ENCODE data around the gene CTNNA3. TPM values are rescaled to one million over a fixed set of nuclear protein-coding genes. Genes with fewer than 3 reads are reported as not detected.

CTNNA3 gene
- polyA plus RNA-seq, 2 donors = 0.08 to 0.10 TPM

- WGBS, 2 donors = 92 to 94% methylated on average over 4 of the region's 4 CpGs
These were observed 1792.4 kb downstream of the CTNNA3 start for GRCh38 chr10:65903620-65904019.

GRCh38 chr10:65900271-65900670, 1795.7 kb downstream of the CTNNA3 start:
- no peak overlapping the region for H3K4me3 ChIP-seq (ENCODE audit: low read depth in 1 of 2, low read length in 2 of 2)
- 89 to 90% methylated on average over 7 of the region's 7 CpGs for WGBS, 2 donors
- H3K27ac ChIP-seq (ENCODE audit: low read depth in 2 of 2, low read length in 1 of 2) = no peak overlapping the region
- H3K9me3 ChIP-seq (ENCODE audit: control insufficient read depth in 2 of 2, insufficient read depth in 1 of 2, low read depth in 1 of 2, low read length in 1 of 2) = no peaks in the 10 kb centered on the region
- H3K27me3 ChIP-seq (ENCODE audit: control insufficient read depth in 1 of 2, insufficient read depth in 2 of 2, low read length in 2 of 2) = no peaks in the 10 kb centered on the region
- H3K4me1 ChIP-seq (ENCODE audit: control insufficient read depth in 2 of 2, insufficient read depth in 2 of 2, low read length in 1 of 2) = no peaks in the 10 kb centered on the region
- no peaks in the 10 kb centered on the region for H3K36me3 ChIP-seq (ENCODE audit: control insufficient read depth in 2 of 2, insufficient read depth in 2 of 2, low read length in 1 of 2)

More at GRCh38 chr10:65903620-65904019, 1792.4 kb downstream of the CTNNA3 start:
- Histone ChIP-seq H3K27me3 (ENCODE audit: control insufficient read depth in 1 of 2, insufficient read depth in 2 of 2, low read length in 2 of 2) (no peaks in the 10 kb centered on the region), H3K9me3 (ENCODE audit: control insufficient read depth in 2 of 2, insufficient read depth in 1 of 2, low read depth in 1 of 2, low read length in 1 of 2) (no peaks in the 10 kb centered on the region), H3K4me1 (ENCODE audit: control insufficient read depth in 2 of 2, insufficient read depth in 2 of 2, low read length in 1 of 2) (no peaks in the 10 kb centered on the region), H3K27ac (ENCODE audit: low read depth in 2 of 2, low read length in 1 of 2) (no peak overlapping the region), H3K36me3 (ENCODE audit: control insufficient read depth in 2 of 2, insufficient read depth in 2 of 2, low read length in 1 of 2) (no peaks in the 10 kb centered on the region), H3K4me3 (ENCODE audit: low read depth in 1 of 2, low read length in 2 of 2) (no peak overlapping the region)

GRCh38 chr10:65898055-65898454, 1797.9 kb downstream of the CTNNA3 start:
- 72 to 73% methylated on average over 1 of the region's 1 CpG for WGBS, 2 donors
- Histone ChIP-seq H3K4me3 (ENCODE audit: low read depth in 1 of 2, low read length in 2 of 2) (no peak overlapping the region), H3K9me3 (ENCODE audit: control insufficient read depth in 2 of 2, insufficient read depth in 1 of 2, low read depth in 1 of 2, low read length in 1 of 2) (no peaks in the 10 kb centered on the region), H3K36me3 (ENCODE audit: control insufficient read depth in 2 of 2, insufficient read depth in 2 of 2, low read length in 1 of 2) (no peaks in the 10 kb centered on the region), H3K4me1 (ENCODE audit: control insufficient read depth in 2 of 2, insufficient read depth in 2 of 2, low read length in 1 of 2) (no peaks in the 10 kb centered on the region), H3K27ac (ENCODE audit: low read depth in 2 of 2, low read length in 1 of 2) (no peak overlapping the region), H3K27me3 (ENCODE audit: control insufficient read depth in 1 of 2, insufficient read depth in 2 of 2, low read length in 2 of 2) (no peaks in the 10 kb centered on the region)

- 76 to 81% methylated on average over 7 of the region's 7 CpGs for WGBS, 2 donors
- no peaks in the 10 kb centered on the region for H3K27me3 ChIP-seq (ENCODE audit: control insufficient read depth in 1 of 2, insufficient read depth in 2 of 2, low read length in 2 of 2)
- H3K36me3 ChIP-seq (ENCODE audit: control insufficient read depth in 2 of 2, insufficient read depth in 2 of 2, low read length in 1 of 2) = no peaks in the 10 kb centered on the region
- no peaks in the 10 kb centered on the region for H3K9me3 ChIP-seq (ENCODE audit: control insufficient read depth in 2 of 2, insufficient read depth in 1 of 2, low read depth in 1 of 2, low read length in 1 of 2)
- H3K4me1 ChIP-seq (ENCODE audit: control insufficient read depth in 2 of 2, insufficient read depth in 2 of 2, low read length in 1 of 2) = no peaks in the 10 kb centered on the region
- no peak overlapping the region for H3K27ac ChIP-seq (ENCODE audit: low read depth in 2 of 2, low read length in 1 of 2)
- H3K4me3 ChIP-seq (ENCODE audit: low read depth in 1 of 2, low read length in 2 of 2) = no peak overlapping the region
These were observed 1801.0 kb downstream of the CTNNA3 start for GRCh38 chr10:65894961-65895360.

GRCh38 chr10:65894379-65894778, 1801.6 kb downstream of the CTNNA3 start:
- Histone ChIP-seq H3K27me3 (ENCODE audit: control insufficient read depth in 1 of 2, insufficient read depth in 2 of 2, low read length in 2 of 2) (no peaks in the 10 kb centered on the region), H3K4me3 (ENCODE audit: low read depth in 1 of 2, low read length in 2 of 2) (no peak overlapping the region), H3K9me3 (ENCODE audit: control insufficient read depth in 2 of 2, insufficient read depth in 1 of 2, low read depth in 1 of 2, low read length in 1 of 2) (no peaks in the 10 kb centered on the region), H3K36me3 (ENCODE audit: control insufficient read depth in 2 of 2, insufficient read depth in 2 of 2, low read length in 1 of 2) (no peaks in the 10 kb centered on the region), H3K4me1 (ENCODE audit: control insufficient read depth in 2 of 2, insufficient read depth in 2 of 2, low read length in 1 of 2) (no peaks in the 10 kb centered on the region), H3K27ac (ENCODE audit: low read depth in 2 of 2, low read length in 1 of 2) (no peak overlapping the region)
- 81 to 82% methylated on average over 4 of the region's 4 CpGs for WGBS, 2 donors

- H3K27ac ChIP-seq (ENCODE audit: low read depth in 2 of 2, low read length in 1 of 2) = no peak overlapping the region
- no peak overlapping the region for H3K4me3 ChIP-seq (ENCODE audit: low read depth in 1 of 2, low read length in 2 of 2)
- H3K36me3 ChIP-seq (ENCODE audit: control insufficient read depth in 2 of 2, insufficient read depth in 2 of 2, low read length in 1 of 2) = no peaks in the 10 kb centered on the region
- peaks cover 0 to 2% of the 10 kb centered on the region in 2 donors for H3K9me3 ChIP-seq (ENCODE audit: control insufficient read depth in 2 of 2, insufficient read depth in 1 of 2, low read depth in 1 of 2, low read length in 1 of 2)
- no peaks in the 10 kb centered on the region for H3K4me1 ChIP-seq (ENCODE audit: control insufficient read depth in 2 of 2, insufficient read depth in 2 of 2, low read length in 1 of 2)
- no peaks in the 10 kb centered on the region for H3K27me3 ChIP-seq (ENCODE audit: control insufficient read depth in 1 of 2, insufficient read depth in 2 of 2, low read length in 2 of 2)
- 75 to 77% methylated on average over 3 of the region's 3 CpGs for WGBS, 2 donors
These were observed 1802.3 kb downstream of the CTNNA3 start for GRCh38 chr10:65893676-65894075.

- Histone ChIP-seq H3K4me1 (ENCODE audit: control insufficient read depth in 2 of 2, insufficient read depth in 2 of 2, low read length in 1 of 2) (no peaks in the 10 kb centered on the region), H3K36me3 (ENCODE audit: control insufficient read depth in 2 of 2, insufficient read depth in 2 of 2, low read length in 1 of 2) (no peaks in the 10 kb centered on the region)
- WGBS, 2 donors = 69 to 70% methylated on average over 3 of the region's 3 CpGs
These were observed 1803.7 kb downstream of the CTNNA3 start for GRCh38 chr10:65892284-65892683.

GRCh38 chr10:65891073-65891981, 1804.7 kb downstream of the CTNNA3 start:
- WGBS, 2 donors = 13 to 21% methylated on average over 3 of the region's 3 CpGs
- Histone ChIP-seq H3K4me1 (ENCODE audit: control insufficient read depth in 2 of 2, insufficient read depth in 2 of 2, low read length in 1 of 2) (no peaks in the 10 kb centered on the region), H3K27me3 (ENCODE audit: control insufficient read depth in 1 of 2, insufficient read depth in 2 of 2, low read length in 2 of 2) (no peaks in the 10 kb centered on the region), H3K9me3 (ENCODE audit: control insufficient read depth in 2 of 2, insufficient read depth in 1 of 2, low read depth in 1 of 2, low read length in 1 of 2) (peaks cover 0 to 8% of the 10 kb centered on the region in 2 donors), H3K27ac (ENCODE audit: low read depth in 2 of 2, low read length in 1 of 2) (no peak overlapping the region), H3K4me3 (ENCODE audit: low read depth in 1 of 2, low read length in 2 of 2) (no peak overlapping the region), H3K36me3 (ENCODE audit: control insufficient read depth in 2 of 2, insufficient read depth in 2 of 2, low read length in 1 of 2) (no peaks in the 10 kb centered on the region)

More at GRCh38 chr10:65892284-65892683, 1803.7 kb downstream of the CTNNA3 start:
- no peak overlapping the region for H3K4me3 ChIP-seq (ENCODE audit: low read depth in 1 of 2, low read length in 2 of 2)
- H3K27me3 ChIP-seq (ENCODE audit: control insufficient read depth in 1 of 2, insufficient read depth in 2 of 2, low read length in 2 of 2) = no peaks in the 10 kb centered on the region
- peaks cover 0 to 8% of the 10 kb centered on the region in 2 donors for H3K9me3 ChIP-seq (ENCODE audit: control insufficient read depth in 2 of 2, insufficient read depth in 1 of 2, low read depth in 1 of 2, low read length in 1 of 2)
- no peak overlapping the region for H3K27ac ChIP-seq (ENCODE audit: low read depth in 2 of 2, low read length in 1 of 2)

- H3K4me3 ChIP-seq (ENCODE audit: low read depth in 1 of 2, low read length in 2 of 2) = no peak overlapping the region
- H3K27me3 ChIP-seq (ENCODE audit: control insufficient read depth in 1 of 2, insufficient read depth in 2 of 2, low read length in 2 of 2) = no peaks in the 10 kb centered on the region
- no peaks in the 10 kb centered on the region for H3K4me1 ChIP-seq (ENCODE audit: control insufficient read depth in 2 of 2, insufficient read depth in 2 of 2, low read length in 1 of 2)
- H3K27ac ChIP-seq (ENCODE audit: low read depth in 2 of 2, low read length in 1 of 2) = no peak overlapping the region
- no peaks in the 10 kb centered on the region for H3K9me3 ChIP-seq (ENCODE audit: control insufficient read depth in 2 of 2, insufficient read depth in 1 of 2, low read depth in 1 of 2, low read length in 1 of 2)
- H3K36me3 ChIP-seq (ENCODE audit: control insufficient read depth in 2 of 2, insufficient read depth in 2 of 2, low read length in 1 of 2) = no peaks in the 10 kb centered on the region
These were observed 1831.5 kb downstream of the CTNNA3 start for GRCh38 chr10:65864529-65864928.

GRCh38 chr10:65864036-65864435, 1832.0 kb downstream of the CTNNA3 start:
- Histone ChIP-seq H3K36me3 (ENCODE audit: control insufficient read depth in 2 of 2, insufficient read depth in 2 of 2, low read length in 1 of 2) (no peaks in the 10 kb centered on the region), H3K27ac (ENCODE audit: low read depth in 2 of 2, low read length in 1 of 2) (no peak overlapping the region), H3K9me3 (ENCODE audit: control insufficient read depth in 2 of 2, insufficient read depth in 1 of 2, low read depth in 1 of 2, low read length in 1 of 2) (no peaks in the 10 kb centered on the region), H3K4me1 (ENCODE audit: control insufficient read depth in 2 of 2, insufficient read depth in 2 of 2, low read length in 1 of 2) (no peaks in the 10 kb centered on the region), H3K27me3 (ENCODE audit: control insufficient read depth in 1 of 2, insufficient read depth in 2 of 2, low read length in 2 of 2) (no peaks in the 10 kb centered on the region), H3K4me3 (ENCODE audit: low read depth in 1 of 2, low read length in 2 of 2) (no peak overlapping the region)

All from esophagus (tissue), 2 donors.